Keratinocyte (primary cell): ENCODE results near the gene FABP7. TPM values are rescaled to one million over a fixed set of nuclear protein-coding genes. Genes with fewer than 3 reads are reported as not detected.

Experiments
- DNase-seq: peaks from one replicate; pipeline ENCODE4 v3.0.0-alpha.2; 2011; ENCODE audit warnings: low read depth, missing footprints, low spot score
- FAIRE-seq: peaks from 2 replicates; lab custom pipeline; 2011; peaks lifted over from hg19 to GRCh38; lab: Jason Lieb, UNC
- H2AFZ ChIP-seq: 2 replicates; pipeline ENCODE4 v1.6.0; 2012; ENCODE audit warnings: low read length, control low read depth, inconsistent platforms; ENCODE audit not compliant: control insufficient read depth
- H3K27ac ChIP-seq: 2 replicates; pipeline ENCODE4 v1.5.1; 2011; ENCODE audit warnings: low read length; ENCODE audit not compliant: control insufficient read depth, insufficient read depth
- H3K27me3 ChIP-seq: 3 replicates; pipeline ENCODE4 v1.6.0; 2011; ENCODE audit warnings: low read length; ENCODE audit not compliant: control insufficient read depth, insufficient read depth; ENCODE audit errors: extremely low read depth
- H3K36me3 ChIP-seq, 2 experiments: 2 replicates in 1 of 2; 3 replicates in 1 of 2; pipeline ENCODE4 v1.5.1; 2011; ENCODE audit warnings: low read length in 2 of 2, mild to moderate bottlenecking in 1 of 2; ENCODE audit not compliant: control insufficient read depth in 2 of 2, insufficient read depth in 2 of 2; ENCODE audit errors: extremely low read depth in 1 of 2
- H3K4me1 ChIP-seq: 3 replicates; pipeline ENCODE4 v1.5.1; 2011; ENCODE audit warnings: low read length; ENCODE audit not compliant: control insufficient read depth, insufficient read depth; ENCODE audit errors: extremely low read depth
- H3K4me2 ChIP-seq: 3 replicates; pipeline ENCODE4 v1.6.0; 2011; ENCODE audit warnings: low read depth, low read length; ENCODE audit not compliant: control insufficient read depth, insufficient read depth; ENCODE audit errors: extremely low read depth
- H3K4me3 ChIP-seq, 3 experiments: fragments of 200-600 bp in 1 of 3; sonication (generic) in 1 of 3; 2 replicates in 2 of 3; 3 replicates in 1 of 3; pipeline ENCODE4 v1.5.1; 2011 to 2016; ENCODE audit warnings: low read length in 3 of 3, mild to moderate bottlenecking in 3 of 3, control low read depth in 2 of 3, inconsistent platforms in 1 of 3, low read depth in 1 of 3, mixed read lengths in 1 of 3, mixed run types in 1 of 3, moderate library complexity in 1 of 3; ENCODE audit not compliant: control insufficient read depth in 2 of 3, insufficient read depth in 2 of 3; ENCODE audit errors: extremely low read depth in 1 of 3
- H3K79me2 ChIP-seq: 2 replicates; pipeline ENCODE4 v1.6.0; 2012; ENCODE audit warnings: low read length; ENCODE audit not compliant: control insufficient read depth, insufficient read depth
- H3K9ac ChIP-seq: 3 replicates; pipeline ENCODE4 v1.6.0; 2011; ENCODE audit warnings: low read length; ENCODE audit not compliant: control insufficient read depth, insufficient read depth; ENCODE audit errors: extremely low read depth
- H3K9me1 ChIP-seq: 3 replicates; pipeline ENCODE4 v1.6.0; 2011; ENCODE audit warnings: low read length; ENCODE audit not compliant: control insufficient read depth, insufficient read depth; ENCODE audit errors: extremely low read depth
- H3K9me3 ChIP-seq: 2 replicates; pipeline ENCODE4 v1.5.1; 2012; ENCODE audit warnings: low read depth, low read length; ENCODE audit not compliant: control insufficient read depth
- H4K20me1 ChIP-seq: 3 replicates; pipeline ENCODE4 v1.6.0; 2011; ENCODE audit warnings: low read length; ENCODE audit not compliant: control insufficient read depth, insufficient read depth; ENCODE audit errors: extremely low read depth
- EZH2 ChIP-seq: IDR thresholded peaks from one replicate; pipeline ENCODE4 v1.6.1; 2012; ENCODE audit warnings: inconsistent platforms, mild to moderate bottlenecking, low read length, moderate library complexity
- dilution Hi-C: fragments of 300-500 bp; cut with MboI; formaldehyde crosslinking; loops from one replicate; pipeline ENCODE4 v1.7.0; 2020; ENCODE audit warnings: low sequenced_read_pairs; ENCODE audit not compliant: extremely low pct_ligation_motif_present
- polyA plus RNA-seq, 5 experiments: library from polyadenylated mRNA; depleted of rRNA in 3 of 5; stranded (reverse) in 3 of 5; stranded (forward) in 1 of 5; unstranded in 1 of 5; fragments of >200 nt; gene quantifications; 1 replicate in 1 of 5; 2 replicates in 3 of 5; 3 replicates in 1 of 5; pipeline versions ENCODE4 v1.2.1 to v1.2.3, GENCODE V29; 2011 to 2012; ENCODE audit warnings: missing spikeins in 2 of 5, low read depth in 1 of 5, low replicate concordance in 1 of 5
- TF ChIP-seq, protein P1 (sequence below), 3 experiments: IDR thresholded peaks in 1 of 3; conservative IDR thresholded peaks in 1 of 3; optimal IDR thresholded peaks in 1 of 3; 2 replicates in 2 of 3; 3 replicates in 1 of 3; pipeline versions ENCODE3 to v1.5.1; 2011; ENCODE audit warnings: low read length in 3 of 3, mild to moderate bottlenecking in 3 of 3, moderate library complexity in 2 of 3, control low read depth in 1 of 3, inconsistent platforms in 1 of 3; ENCODE audit not compliant: insufficient read depth in 2 of 3; ENCODE audit errors: extremely low read depth in 1 of 3

The FABP7 gene
- polyA plus RNA-seq, 1 donor (not counting 4 experiments of a cell fraction or from before 2014, with no cell fraction given), result not detected

DNA sequence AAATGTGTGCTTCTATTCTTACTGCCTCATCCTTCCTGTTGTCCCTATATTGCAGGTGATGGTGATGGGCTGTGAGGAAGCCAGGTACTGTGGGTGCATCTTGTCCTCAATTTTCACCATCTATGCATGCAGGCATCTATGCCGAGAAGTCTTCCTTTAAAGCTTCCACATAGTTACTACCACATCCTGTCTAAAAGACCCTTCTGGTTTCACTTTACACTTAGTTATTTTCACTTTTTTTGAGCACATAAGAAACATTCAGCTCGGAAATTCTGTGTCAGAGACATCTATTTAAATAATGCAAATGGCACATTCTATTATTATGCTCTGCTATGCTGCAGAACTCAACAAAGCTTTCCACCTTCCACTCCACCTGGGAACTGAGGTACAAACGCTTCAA lies 28.2 kb upstream of the FABP7 start:
- DNase-seq (no peak), FAIRE-seq (no peak)
- dilution Hi-C loops, result no loop called here
- Histone ChIP-seq H4K20me1 (no peaks in the 10 kb centered on the region), H3K27me3 (no peaks in the 10 kb centered on the region), H3K9me1 (no peaks in the 10 kb centered on the region), H3K4me2 (no peak overlapping the region), H3K9me3 (no peaks in the 10 kb centered on the region), H3K9ac (no peak overlapping the region), H3K4me1 (peaks cover 2% of the 10 kb centered on the region), H2AFZ (no peak overlapping the region), H3K79me2 (no peaks in the 10 kb centered on the region), H3K4me3 (no peak overlapping the region), H3K27ac (no peak overlapping the region), H3K36me3 (no peaks in the 10 kb centered on the region)
- TF ChIP-seq, protein P1, sequence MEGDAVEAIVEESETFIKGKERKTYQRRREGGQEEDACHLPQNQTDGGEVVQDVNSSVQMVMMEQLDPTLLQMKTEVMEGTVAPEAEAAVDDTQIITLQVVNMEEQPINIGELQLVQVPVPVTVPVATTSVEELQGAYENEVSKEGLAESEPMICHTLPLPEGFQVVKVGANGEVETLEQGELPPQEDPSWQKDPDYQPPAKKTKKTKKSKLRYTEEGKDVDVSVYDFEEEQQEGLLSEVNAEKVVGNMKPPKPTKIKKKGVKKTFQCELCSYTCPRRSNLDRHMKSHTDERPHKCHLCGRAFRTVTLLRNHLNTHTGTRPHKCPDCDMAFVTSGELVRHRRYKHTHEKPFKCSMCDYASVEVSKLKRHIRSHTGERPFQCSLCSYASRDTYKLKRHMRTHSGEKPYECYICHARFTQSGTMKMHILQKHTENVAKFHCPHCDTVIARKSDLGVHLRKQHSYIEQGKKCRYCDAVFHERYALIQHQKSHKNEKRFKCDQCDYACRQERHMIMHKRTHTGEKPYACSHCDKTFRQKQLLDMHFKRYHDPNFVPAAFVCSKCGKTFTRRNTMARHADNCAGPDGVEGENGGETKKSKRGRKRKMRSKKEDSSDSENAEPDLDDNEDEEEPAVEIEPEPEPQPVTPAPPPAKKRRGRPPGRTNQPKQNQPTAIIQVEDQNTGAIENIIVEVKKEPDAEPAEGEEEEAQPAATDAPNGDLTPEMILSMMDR (optimal IDR thresholded peaks at IDR 0.05 in 1 of 3, IDR thresholded peaks at IDR 0.05 in 1 of 3, conservative IDR thresholded peaks at IDR 0.05 in 1 of 3; ENCODE audit: extremely low read depth in 1 of 3, insufficient read depth in 2 of 3, low read length in 3 of 3), result no peak

GRCh38 chr6:122752459-122752858 lies 27.1 kb upstream of the FABP7 start:
- Histone ChIP-seq H3K4me2 (no peak overlapping the region), H3K4me3 (no peak overlapping the region), H3K9ac (no peak overlapping the region), H3K9me1 (no peaks in the 10 kb centered on the region), H3K9me3 (no peaks in the 10 kb centered on the region), H2AFZ (no peak overlapping the region), H3K79me2 (no peaks in the 10 kb centered on the region), H3K27ac (no peak overlapping the region), H3K36me3 (no peaks in the 10 kb centered on the region), H3K27me3 (no peaks in the 10 kb centered on the region), H4K20me1 (no peaks in the 10 kb centered on the region), H3K4me1 (peaks cover 2% of the 10 kb centered on the region)
- dilution Hi-C loops, result no loop called here
- no peak for DNase-seq
- FAIRE-seq, result no peak
- no peak for TF ChIP-seq EZH2
- TF ChIP-seq, protein P1 (optimal IDR thresholded peaks at IDR 0.05 in 1 of 3, IDR thresholded peaks at IDR 0.05 in 1 of 3, conservative IDR thresholded peaks at IDR 0.05 in 1 of 3; ENCODE audit: extremely low read depth in 1 of 3, insufficient read depth in 2 of 3, low read length in 3 of 3), result no peak
